Progenitor cell of endocrine pancreas (in vitro differentiated cells): ENCODE measurements around the gene KRTAP5-4. TPM values are rescaled to one million over a fixed set of nuclear protein-coding genes. Genes with fewer than 3 reads are reported as not detected.

Source experiments
- DNase-seq: peaks from one replicate; pipeline ENCODE4 v3.0.0; 2021; ENCODE audit warnings: low spot score; ENCODE audit not compliant: unreplicated experiment
- H3K27ac Mint-ChIP-seq: 2 replicates; pipeline ENCODE4 v1.8.0; 2021; ENCODE audit warnings: mild to moderate bottlenecking, moderate library complexity, mixed read lengths
- H3K27me3 Mint-ChIP-seq: 2 replicates; pipeline ENCODE4 v1.8.0; 2021; ENCODE audit warnings: mixed read lengths
- H3K36me3 Mint-ChIP-seq: 2 replicates; pipeline ENCODE4 v1.8.0; 2022; ENCODE audit warnings: mixed read lengths; ENCODE audit not compliant: insufficient read depth
- H3K4me1 Mint-ChIP-seq: 2 replicates; pipeline ENCODE4 v1.8.0; 2021; ENCODE audit warnings: low read depth, mixed read lengths
- H3K4me3 Mint-ChIP-seq: 2 replicates; pipeline ENCODE4 v1.8.0; 2021; ENCODE audit warnings: low read depth, mild to moderate bottlenecking, moderate library complexity, mixed read lengths
- H3K9me3 Mint-ChIP-seq: 2 replicates; pipeline ENCODE4 v1.8.0; 2021; ENCODE audit warnings: low read depth, mixed read lengths
- total RNA-seq: library from RNA; stranded (reverse); gene quantifications from 2 replicates; pipeline ENCODE4 v1.2.1, GENCODE V29; 2021
- TF ChIP-seq, protein P1 (sequence below): fragments of 200-600 bp; sonication (generic); IDR thresholded peaks from one replicate; pipeline ENCODE4 v1.5.0; 2021; ENCODE audit warnings: antibody characterized with exemption, mild to moderate bottlenecking; ENCODE audit not compliant: unreplicated experiment

The KRTAP5-4 gene
- total RNA-seq, 1 donor from 2014 or later, result not detected

- Mint-ChIP-seq H3K27ac (no peak overlapping the region), H3K4me1 (peaks cover 9% of the 10 kb centered on the region), H3K27me3 (peaks cover 48% of the 10 kb centered on the region), H3K36me3 (no peaks in the 10 kb centered on the region), H3K4me3 (no peak overlapping the region), H3K9me3 (no peaks in the 10 kb centered on the region)
- TF ChIP-seq, protein P1, sequence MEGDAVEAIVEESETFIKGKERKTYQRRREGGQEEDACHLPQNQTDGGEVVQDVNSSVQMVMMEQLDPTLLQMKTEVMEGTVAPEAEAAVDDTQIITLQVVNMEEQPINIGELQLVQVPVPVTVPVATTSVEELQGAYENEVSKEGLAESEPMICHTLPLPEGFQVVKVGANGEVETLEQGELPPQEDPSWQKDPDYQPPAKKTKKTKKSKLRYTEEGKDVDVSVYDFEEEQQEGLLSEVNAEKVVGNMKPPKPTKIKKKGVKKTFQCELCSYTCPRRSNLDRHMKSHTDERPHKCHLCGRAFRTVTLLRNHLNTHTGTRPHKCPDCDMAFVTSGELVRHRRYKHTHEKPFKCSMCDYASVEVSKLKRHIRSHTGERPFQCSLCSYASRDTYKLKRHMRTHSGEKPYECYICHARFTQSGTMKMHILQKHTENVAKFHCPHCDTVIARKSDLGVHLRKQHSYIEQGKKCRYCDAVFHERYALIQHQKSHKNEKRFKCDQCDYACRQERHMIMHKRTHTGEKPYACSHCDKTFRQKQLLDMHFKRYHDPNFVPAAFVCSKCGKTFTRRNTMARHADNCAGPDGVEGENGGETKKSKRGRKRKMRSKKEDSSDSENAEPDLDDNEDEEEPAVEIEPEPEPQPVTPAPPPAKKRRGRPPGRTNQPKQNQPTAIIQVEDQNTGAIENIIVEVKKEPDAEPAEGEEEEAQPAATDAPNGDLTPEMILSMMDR, result no peak
- DNase-seq, result no peak
Measured at GRCh38 chr11:1636291-1636950, 14.5 kb upstream of the KRTAP5-4 start.

- H3K4me3 Mint-ChIP-seq, result no peak overlapping the region
- no peak overlapping the region for H3K27ac Mint-ChIP-seq
- H3K4me1 Mint-ChIP-seq, result peaks cover 6% of the 10 kb centered on the region
- peaks cover 51% of the 10 kb centered on the region for H3K27me3 Mint-ChIP-seq
- no peak for DNase-seq
- H3K9me3 Mint-ChIP-seq, result no peaks in the 10 kb centered on the region
- TF ChIP-seq, protein P1, result no peak
- H3K36me3 Mint-ChIP-seq, result no peaks in the 10 kb centered on the region
Measured at GRCh38 chr11:1633864-1634263, 11.9 kb upstream of the KRTAP5-4 start.

DNA sequence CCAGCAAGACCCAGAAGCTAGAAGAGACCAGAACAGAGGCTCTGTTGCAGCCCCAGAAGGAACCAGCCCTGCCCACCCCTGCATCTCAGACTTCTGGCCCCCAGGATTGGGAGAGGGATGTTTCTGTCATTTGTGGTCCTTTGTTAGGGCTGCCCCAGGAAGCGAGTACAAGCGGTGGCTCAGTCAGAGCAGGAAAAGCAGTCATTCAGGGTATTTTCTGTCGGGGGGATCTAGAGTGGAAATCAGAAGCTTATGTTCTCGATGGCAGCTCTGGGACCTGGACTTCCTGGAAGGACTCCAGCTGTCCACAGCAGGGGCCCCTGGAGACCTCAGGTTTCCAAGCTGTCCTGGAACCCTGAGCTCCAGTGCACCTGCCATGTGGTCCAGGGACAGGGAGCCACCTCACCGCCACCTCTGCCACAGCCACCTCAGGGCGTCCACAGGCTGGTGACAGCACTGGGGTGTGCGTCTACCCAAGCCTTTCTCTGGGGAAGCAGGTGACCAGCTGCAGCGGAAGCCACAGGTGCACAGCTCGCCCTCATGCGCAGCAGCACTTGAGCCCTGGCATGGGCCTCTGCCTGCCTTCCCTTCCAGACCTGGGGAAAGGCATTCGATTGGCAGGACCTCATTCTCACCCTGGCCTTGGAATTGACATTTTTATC lies 10.2 kb upstream of the KRTAP5-4 start:
- Mint-ChIP-seq H3K4me1 (peaks cover 7% of the 10 kb centered on the region), H3K27ac (no peak overlapping the region), H3K4me3 (no peak overlapping the region), H3K9me3 (no peaks in the 10 kb centered on the region), H3K36me3 (no peaks in the 10 kb centered on the region), H3K27me3 (peaks cover 58% of the 10 kb centered on the region)
- TF ChIP-seq, protein P1, result no peak
- no peak for DNase-seq

- Mint-ChIP-seq H3K4me1 (peaks cover 7% of the 10 kb centered on the region), H3K27ac (no peak overlapping the region), H3K4me3 (no peak overlapping the region), H3K27me3 (peaks cover 63% of the 10 kb centered on the region), H3K9me3 (no peaks in the 10 kb centered on the region), H3K36me3 (no peaks in the 10 kb centered on the region)
- no peak for DNase-seq
- TF ChIP-seq, protein P1, result no peak
Measured at GRCh38 chr11:1631066-1631568, 9.2 kb upstream of the KRTAP5-4 start.

DNA sequence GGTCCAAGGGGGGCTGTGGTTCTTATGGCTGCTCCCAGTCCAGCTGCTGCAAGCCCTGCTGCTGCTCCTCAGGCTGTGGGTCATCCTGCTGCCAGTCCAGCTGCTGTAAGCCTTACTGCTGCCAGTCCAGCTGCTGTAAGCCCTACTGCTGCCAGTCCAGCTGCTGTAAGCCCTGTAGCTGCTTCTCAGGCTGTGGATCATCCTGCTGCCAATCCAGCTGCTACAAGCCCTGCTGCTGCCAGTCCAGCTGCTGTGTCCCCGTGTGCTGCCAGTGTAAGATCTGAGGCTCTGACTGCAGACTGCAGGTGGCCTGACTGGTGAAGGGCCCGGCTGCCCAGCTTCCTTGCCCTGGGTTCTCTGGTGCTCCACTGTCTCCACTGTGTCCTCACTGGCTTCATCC lies 8.3 kb upstream of the KRTAP5-4 start:
- H3K27ac Mint-ChIP-seq, result no peak overlapping the region
- H3K4me1 Mint-ChIP-seq, result peaks cover 7% of the 10 kb centered on the region
- H3K27me3 Mint-ChIP-seq, result peaks cover 61% of the 10 kb centered on the region
- TF ChIP-seq, protein P1, result no peak
- no peak for DNase-seq
- no peak overlapping the region for H3K4me3 Mint-ChIP-seq
- no peaks in the 10 kb centered on the region for H3K36me3 Mint-ChIP-seq
- no peaks in the 10 kb centered on the region for H3K9me3 Mint-ChIP-seq
